ENCODE measurements around the gene PICALM. TPM values are rescaled to one million over a fixed set of nuclear protein-coding genes. Genes with fewer than 3 reads are reported as not detected.

PICALM gene
- total RNA-seq, 4 donors from 2014 or later: 164 to 386 (median 189) TPM

DNA sequence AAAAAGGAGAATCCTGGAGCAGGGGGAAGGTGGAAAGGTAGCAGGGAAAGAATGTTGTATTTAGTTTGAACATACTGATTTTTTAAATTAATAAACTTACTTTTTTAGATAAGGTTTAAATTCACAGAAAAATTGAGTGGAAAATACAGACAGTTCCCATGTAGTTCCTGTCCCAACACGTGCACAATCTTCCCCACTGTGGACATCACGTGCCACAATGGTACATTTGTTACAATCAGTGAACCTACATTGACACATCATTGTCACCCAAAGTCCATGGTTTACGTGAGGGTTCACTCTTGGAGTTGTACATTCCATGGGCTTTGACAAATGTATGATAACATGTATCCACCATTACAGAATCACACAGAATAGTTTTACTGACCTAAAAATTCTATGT lies 10.5 kb upstream of the PICALM start:
- no peak for DNase-seq (ENCODE audit: low spot score in 2 of 2)
- Histone ChIP-seq H3K4me1 (no peaks in the 10 kb centered on the region), H3K4me3 (no peak overlapping the region), H3K27me3 (no peaks in the 10 kb centered on the region), H3K9me3 (no peaks in the 10 kb centered on the region), H3K27ac (no peak overlapping the region), H3K36me3 (no peaks in the 10 kb centered on the region)
- WGBS: 90% methylated on average over 3 of the region's 3 CpGs
- TF ChIP-seq POLR2A (IDR thresholded peaks at IDR 0.05): no peak
- no peak for TF ChIP-seq POLR2AphosphoS5 (IDR thresholded peaks at IDR 0.05)
- TF ChIP-seq EP300 (IDR thresholded peaks at IDR 0.05): no peak
- TF ChIP-seq, protein P1, sequence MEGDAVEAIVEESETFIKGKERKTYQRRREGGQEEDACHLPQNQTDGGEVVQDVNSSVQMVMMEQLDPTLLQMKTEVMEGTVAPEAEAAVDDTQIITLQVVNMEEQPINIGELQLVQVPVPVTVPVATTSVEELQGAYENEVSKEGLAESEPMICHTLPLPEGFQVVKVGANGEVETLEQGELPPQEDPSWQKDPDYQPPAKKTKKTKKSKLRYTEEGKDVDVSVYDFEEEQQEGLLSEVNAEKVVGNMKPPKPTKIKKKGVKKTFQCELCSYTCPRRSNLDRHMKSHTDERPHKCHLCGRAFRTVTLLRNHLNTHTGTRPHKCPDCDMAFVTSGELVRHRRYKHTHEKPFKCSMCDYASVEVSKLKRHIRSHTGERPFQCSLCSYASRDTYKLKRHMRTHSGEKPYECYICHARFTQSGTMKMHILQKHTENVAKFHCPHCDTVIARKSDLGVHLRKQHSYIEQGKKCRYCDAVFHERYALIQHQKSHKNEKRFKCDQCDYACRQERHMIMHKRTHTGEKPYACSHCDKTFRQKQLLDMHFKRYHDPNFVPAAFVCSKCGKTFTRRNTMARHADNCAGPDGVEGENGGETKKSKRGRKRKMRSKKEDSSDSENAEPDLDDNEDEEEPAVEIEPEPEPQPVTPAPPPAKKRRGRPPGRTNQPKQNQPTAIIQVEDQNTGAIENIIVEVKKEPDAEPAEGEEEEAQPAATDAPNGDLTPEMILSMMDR (IDR thresholded peaks at IDR 0.05): no peak

DNA sequence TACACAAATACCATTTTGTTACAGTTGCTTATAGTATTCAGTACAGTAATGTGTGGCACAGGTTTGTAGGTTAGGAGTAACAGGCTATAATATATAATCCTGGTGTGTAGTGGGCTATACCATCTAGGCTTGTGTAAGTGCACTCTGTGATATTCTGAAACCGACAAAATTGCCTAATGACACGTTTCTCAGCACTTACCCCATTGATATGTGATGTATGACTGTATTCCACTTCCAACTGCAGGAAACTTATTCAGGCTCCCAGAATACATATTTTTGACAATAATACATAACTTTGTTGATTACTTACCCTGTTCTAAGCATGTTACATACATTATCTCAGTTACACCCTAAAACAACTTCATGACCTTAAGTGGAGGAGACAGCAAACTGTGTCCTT lies 5.1 kb upstream of the PICALM start:
- 71% methylated on average over 2 of the region's 2 CpGs for WGBS
- H3K36me3 ChIP-seq: no peaks in the 10 kb centered on the region
- TF ChIP-seq POLR2A (IDR thresholded peaks at IDR 0.05): no peak
- TF ChIP-seq EP300 (IDR thresholded peaks at IDR 0.05): no peak
- no peak for TF ChIP-seq POLR2AphosphoS5 (IDR thresholded peaks at IDR 0.05)
- TF ChIP-seq, protein P1 (IDR thresholded peaks at IDR 0.05): no peak
- no peaks in the 10 kb centered on the region for H3K27me3 ChIP-seq
- H3K4me3 ChIP-seq: no peak overlapping the region
- H3K9me3 ChIP-seq: no peaks in the 10 kb centered on the region
- DNase-seq (ENCODE audit: low spot score in 2 of 2): no peak
- no peak overlapping the region for H3K27ac ChIP-seq
- H3K4me1 ChIP-seq: peaks cover 13% of the 10 kb centered on the region

DNA sequence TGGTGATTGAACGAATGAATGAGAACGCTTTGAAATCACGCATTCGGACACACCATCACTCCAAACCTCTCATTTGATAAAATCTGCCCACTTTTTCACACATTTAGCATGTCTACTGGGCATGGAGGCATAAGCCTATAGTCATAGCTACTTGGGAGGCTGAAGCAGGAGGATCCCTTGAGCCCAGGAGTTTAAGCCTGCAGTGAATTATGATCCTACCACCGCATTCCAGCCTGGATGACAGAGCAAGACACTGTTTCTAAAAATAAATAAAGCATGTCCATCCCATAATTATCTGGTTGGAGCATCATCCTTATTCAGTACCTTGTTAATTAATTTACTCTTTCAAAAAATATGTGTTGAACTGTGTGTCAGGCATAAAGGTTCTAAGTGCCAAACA lies 3.3 kb upstream of the PICALM start:
- Histone ChIP-seq H3K27me3 (no peaks in the 10 kb centered on the region), H3K4me3 (no peak overlapping the region), H3K9me3 (no peaks in the 10 kb centered on the region), H3K4me1 (peaks cover 13% of the 10 kb centered on the region), H3K27ac (no peak overlapping the region), H3K36me3 (no peaks in the 10 kb centered on the region)
- no peak for DNase-seq (ENCODE audit: low spot score in 2 of 2)
- TF ChIP-seq POLR2A (IDR thresholded peaks at IDR 0.05) (no peak), EP300 (IDR thresholded peaks at IDR 0.05) (no peak), POLR2AphosphoS5 (IDR thresholded peaks at IDR 0.05) (no peak)
- TF ChIP-seq, protein P1 (IDR thresholded peaks at IDR 0.05): no peak
- WGBS: 88% methylated on average over 5 of the region's 5 CpGs

DNA sequence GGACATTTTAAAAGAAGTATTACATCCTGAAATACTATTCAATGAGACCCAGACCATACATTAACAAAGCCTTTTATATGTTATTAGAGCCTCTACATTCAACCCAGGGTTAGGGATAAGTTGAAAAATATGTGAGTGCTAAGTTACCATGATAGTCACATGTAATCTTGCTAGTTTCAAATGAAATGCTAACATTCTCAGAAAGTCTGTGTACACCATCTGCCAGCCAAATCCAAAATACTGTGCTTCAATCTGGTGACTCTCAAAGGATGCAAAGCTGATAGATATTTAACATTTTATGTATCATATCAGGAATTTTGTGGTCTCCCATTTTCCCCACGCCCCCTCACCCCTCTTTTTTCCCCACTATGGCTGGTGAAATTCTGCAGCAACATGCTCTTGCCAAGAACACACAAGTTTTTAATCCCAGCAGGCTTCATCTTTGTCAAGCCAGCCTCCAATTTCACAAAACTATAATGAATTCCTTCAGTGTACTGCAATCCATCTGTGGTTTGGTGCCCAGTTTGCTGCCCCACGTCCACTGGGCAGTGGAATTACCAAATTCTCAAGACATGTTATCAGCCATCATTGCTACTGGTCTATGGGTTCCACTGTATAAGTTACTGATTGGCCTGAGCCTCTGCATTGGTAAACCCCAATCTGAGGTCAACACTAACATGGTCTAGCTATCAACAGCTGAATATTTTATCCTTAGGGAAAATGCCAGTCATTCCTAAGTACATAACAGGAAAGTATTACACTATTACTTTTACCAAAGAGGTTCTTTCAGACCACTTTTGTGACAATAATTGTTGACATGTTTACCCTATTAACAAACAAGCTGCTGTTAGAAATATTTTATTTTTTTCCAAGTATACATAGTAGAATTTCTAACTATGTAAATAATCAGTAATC lies 1.5 kb upstream of the PICALM start:
- Histone ChIP-seq H3K27me3 (no peaks in the 10 kb centered on the region), H3K9me3 (no peaks in the 10 kb centered on the region), H3K4me1 (peaks cover 25% of the 10 kb centered on the region), H3K4me3 (no peak overlapping the region), H3K27ac (peak overlapping the region; percentile 99), H3K36me3 (no peaks in the 10 kb centered on the region)
- WGBS: 57% methylated on average over 2 of the region's 2 CpGs
- no peak for DNase-seq (ENCODE audit: low spot score in 2 of 2)
- TF ChIP-seq POLR2A (IDR thresholded peaks at IDR 0.05) (no peak), POLR2AphosphoS5 (IDR thresholded peaks at IDR 0.05) (no peak), EP300 (IDR thresholded peaks at IDR 0.05) (no peak)
- TF ChIP-seq, protein P1 (IDR thresholded peaks at IDR 0.05): no peak

GRCh38 chr11:86069408-86070101 lies 671 bp upstream of the PICALM start:
- no peak for DNase-seq (ENCODE audit: low spot score in 2 of 2)
- H3K4me3 ChIP-seq: peak overlapping the region; percentile 100
- H3K27me3 ChIP-seq: no peaks in the 10 kb centered on the region
- H3K9me3 ChIP-seq: no peaks in the 10 kb centered on the region
- 8% methylated on average over 10 of the region's 14 CpGs for WGBS
- TF ChIP-seq POLR2A (IDR thresholded peaks at IDR 0.05): no peak
- TF ChIP-seq, protein P1 (IDR thresholded peaks at IDR 0.05): no peak
- TF ChIP-seq POLR2AphosphoS5 (IDR thresholded peaks at IDR 0.05): peak in 2 of 3 donors; percentile 48 to 53
- peak; percentile 23 for TF ChIP-seq EP300 (IDR thresholded peaks at IDR 0.05)
- H3K27ac ChIP-seq: peak overlapping the region; percentile 99
- no peaks in the 10 kb centered on the region for H3K36me3 ChIP-seq
- peaks cover 33% of the 10 kb centered on the region for H3K4me1 ChIP-seq

Measured in suprapubic skin (tissue), 4 donors.